MM.1S (cell line): ENCODE measurements around the gene ANTKMT.

Source experiments
- DNase-seq: peaks from one replicate; pipeline ENCODE4 v3.0.0-alpha.2; 2015
- H2AFZ ChIP-seq: fragments of 300-600 bp; sonication (generic); 2 replicates; pipeline ENCODE4 v1.6.0; 2016; ENCODE audit warnings: antibody characterized with exemption, low read length
- H3F3A ChIP-seq: fragments of 300-600 bp; sonication (generic); 2 replicates; pipeline ENCODE4 v1.6.1; 2016; ENCODE audit warnings: mild to moderate bottlenecking, antibody characterized with exemption, low read length, moderate library complexity, mixed read lengths; ENCODE audit not compliant: insufficient read depth
- H3K27ac ChIP-seq: fragments of 300-600 bp; sonication (generic); 2 replicates; pipeline ENCODE4 v1.5.1; 2016; ENCODE audit warnings: mild to moderate bottlenecking, low read length
- H3K27me3 ChIP-seq: fragments of 300-600 bp; sonication (generic); replicated peaks from 2 replicates; pipeline ENCODE4 v1.6.0; 2016; ENCODE audit warnings: low read length; ENCODE audit not compliant: insufficient read depth
- H3K36me3 ChIP-seq: fragments of 300-600 bp; sonication (generic); replicated peaks from 2 replicates; pipeline ENCODE4 v1.6.1; 2016; ENCODE audit warnings: mild to moderate bottlenecking, low read length, mixed read lengths; ENCODE audit not compliant: insufficient read depth
- H3K4me1 ChIP-seq: fragments of 300-600 bp; sonication (generic); 2 replicates; pipeline ENCODE4 v1.6.1; 2016; ENCODE audit warnings: low read length, mixed read lengths
- H3K4me2 ChIP-seq: fragments of 300-600 bp; sonication (generic); 2 replicates; pipeline ENCODE4 v1.6.0; 2016; ENCODE audit warnings: low read depth, low read length
- H3K4me3 ChIP-seq: fragments of 300-600 bp; sonication (generic); 2 replicates; pipeline ENCODE4 v1.5.1; 2016; ENCODE audit warnings: low read length, mixed read lengths
- H3K79me2 ChIP-seq: fragments of 300-600 bp; sonication (generic); 2 replicates; pipeline ENCODE4 v1.6.1; 2016; ENCODE audit warnings: mixed run types, low read length, mixed read lengths
- H3K9ac ChIP-seq: fragments of 300-600 bp; sonication (generic); 2 replicates; pipeline ENCODE4 v1.6.1; 2016; ENCODE audit warnings: low read length, mixed read lengths
- H3K9me2 ChIP-seq: fragments of 300-600 bp; sonication (generic); replicated peaks from 2 replicates; pipeline ENCODE4 v1.6.1; 2016; ENCODE audit warnings: mild to moderate bottlenecking, low read length, mixed read lengths; ENCODE audit not compliant: insufficient read depth
- H3K9me3 ChIP-seq: fragments of 300-600 bp; sonication (generic); replicated peaks from 2 replicates; pipeline ENCODE4 v1.6.1; 2016; ENCODE audit warnings: mild to moderate bottlenecking, low read length, mixed read lengths; ENCODE audit not compliant: insufficient read depth
- H4K20me1 ChIP-seq: fragments of 300-600 bp; sonication (generic); 2 replicates; pipeline ENCODE4 v1.6.1; 2016; ENCODE audit warnings: mild to moderate bottlenecking, low read length, moderate library complexity, mixed read lengths; ENCODE audit not compliant: insufficient read depth
- CTCF ChIP-seq: fragments of 300-600 bp; sonication (generic); IDR thresholded peaks from 2 replicates; pipeline ENCODE4 v1.5.1; 2016; ENCODE audit warnings: antibody characterized with exemption, low read length, mixed read lengths
- EZH2 ChIP-seq: fragments of 300-600 bp; sonication (generic); optimal IDR thresholded peaks from 2 replicates; pipeline ENCODE3; 2017; ENCODE audit warnings: low read depth, mild to moderate bottlenecking, antibody characterized with exemption, low read length, mixed read lengths
- EZH2phosphoT487 ChIP-seq: fragments of 300-600 bp; sonication (generic); IDR thresholded peaks from 2 replicates; pipeline ENCODE4 v1.6.1; 2018; ENCODE audit warnings: antibody characterized with exemption, low read length

The ANTKMT gene

DNA sequence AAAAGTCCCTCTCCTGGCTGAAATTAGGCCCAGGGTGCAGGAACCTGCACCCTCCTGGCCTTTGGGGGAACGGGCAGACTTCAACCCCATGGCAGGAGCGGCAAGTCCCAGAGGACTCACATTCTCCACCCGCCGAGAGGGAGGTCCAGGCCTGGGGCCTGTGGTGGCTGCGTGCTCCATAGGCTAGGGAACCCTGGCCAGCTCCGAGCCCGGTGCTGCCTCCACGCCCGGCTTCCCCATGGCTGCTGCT, 5.2 kb downstream of the ANTKMT start:
- H3K27ac ChIP-seq, result no peak overlapping the region
- peak overlapping the region; percentile 58 for H3K4me3 ChIP-seq
- H3K9me3 ChIP-seq, result no peaks in the 10 kb centered on the region
- DNase-seq, result no peak
- H2AFZ ChIP-seq, result peak overlapping the region; percentile 61; the same call in 1 of the 2 replicates
- no peaks in the 10 kb centered on the region for H4K20me1 ChIP-seq
- TF ChIP-seq EZH2phosphoT487 (no peak), EZH2 (no peak), CTCF (no peak)
- H3K9ac ChIP-seq, result peak overlapping the region; percentile 20; the same call in 1 of the 2 replicates
- H3K4me2 ChIP-seq, result peak overlapping the region; percentile 96
- H3K4me1 ChIP-seq, result peaks cover 5% of the 10 kb centered on the region
- no peaks in the 10 kb centered on the region for H3K9me2 ChIP-seq
- H3K36me3 ChIP-seq, result no peaks in the 10 kb centered on the region
- no peaks in the 10 kb centered on the region for H3K27me3 ChIP-seq
- H3K79me2 ChIP-seq, result peaks cover 9% of the 10 kb centered on the region; the same call in 1 of the 2 replicates
- H3F3A ChIP-seq, result peaks cover 13% of the 10 kb centered on the region; the same call in 1 of the 2 replicates

GRCh38 chr16:726438-727290, 5.7 kb downstream of the ANTKMT start, which contains the start of the genes CCDC78 and HAGHL:
Gene CCDC78, minus strand, starts transcription at chr16:726443. Its CDS starts 76 bp downstream, at chr16:726367.
Gene HAGHL, plus strand, starts transcription at chr16:727106. Its CDS starts 404 bp downstream, at chr16:727510.
- H3K4me1 ChIP-seq, result peaks cover 3% of the 10 kb centered on the region
- no peaks in the 10 kb centered on the region for H4K20me1 ChIP-seq
- no peaks in the 10 kb centered on the region for H3K9me3 ChIP-seq
- H3F3A ChIP-seq, result peaks cover 13% of the 10 kb centered on the region; the same call in 1 of the 2 replicates
- no peaks in the 10 kb centered on the region for H3K27me3 ChIP-seq
- H3K27ac ChIP-seq, result peak within 1 kb of the TSS; percentile 43; the same call in 1 of the 2 replicates
- peak within 1 kb of the TSS; percentile 96 for H3K4me3 ChIP-seq
- DNase-seq, result peak; percentile 74
- peaks cover 6% of the 10 kb centered on the region; the same call in 1 of the 2 replicates for H3K79me2 ChIP-seq
- H2AFZ ChIP-seq, result peak within 1 kb of the TSS; percentile 80
- TF ChIP-seq CTCF, result no peak
- no peak for TF ChIP-seq EZH2
- TF ChIP-seq EZH2phosphoT487, result no peak
- peak within 1 kb of the TSS; percentile 85 for H3K9ac ChIP-seq
- H3K4me2 ChIP-seq, result peak within 1 kb of the TSS; percentile 100
- H3K36me3 ChIP-seq, result no peaks in the 10 kb centered on the region
- H3K9me2 ChIP-seq, result no peaks in the 10 kb centered on the region

DNA sequence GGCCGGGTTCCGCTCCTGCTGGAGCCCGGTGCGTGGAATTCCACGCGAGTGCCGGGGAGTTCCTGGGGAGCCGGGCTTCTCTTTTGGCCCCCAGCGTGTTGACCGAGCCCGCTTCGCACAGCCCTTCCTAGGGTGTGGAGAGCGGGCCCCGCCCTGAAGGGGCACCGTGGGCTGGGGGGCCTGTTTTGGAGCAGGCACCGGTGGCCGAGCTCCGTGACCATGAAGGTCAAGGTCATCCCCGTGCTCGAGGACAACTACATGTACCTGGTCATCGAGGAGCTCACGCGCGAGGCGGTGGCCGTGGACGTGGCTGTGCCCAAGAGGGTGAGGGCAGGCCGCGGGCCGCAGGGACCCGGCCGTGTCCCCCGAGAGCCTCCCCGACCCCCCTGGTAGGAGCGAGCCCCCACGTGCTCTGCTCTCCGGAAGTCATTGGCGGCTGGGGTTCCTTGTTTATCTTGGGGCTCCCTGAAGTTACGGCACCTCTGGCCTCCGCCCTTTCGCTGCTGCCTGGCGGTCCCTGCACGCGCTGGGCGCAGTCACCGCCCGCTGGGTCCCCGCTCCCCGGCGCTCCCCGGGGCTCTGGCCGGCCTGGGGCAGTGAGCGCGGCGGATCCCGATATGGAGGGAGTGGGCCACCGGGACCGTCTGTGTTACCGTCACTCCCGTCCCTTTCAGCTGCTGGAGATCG, 6.5 kb downstream of the ANTKMT start:
- Histone ChIP-seq H3K36me3 (no peaks in the 10 kb centered on the region), H2AFZ (peak overlapping the region; percentile 80), H3K4me3 (peak overlapping the region; percentile 96), H3K9me3 (no peaks in the 10 kb centered on the region), H3F3A (peaks cover 13% of the 10 kb centered on the region; the same call in 1 of the 2 replicates), H4K20me1 (no peaks in the 10 kb centered on the region), H3K79me2 (no peaks in the 10 kb centered on the region), H3K9ac (peak overlapping the region; percentile 85), H3K9me2 (no peaks in the 10 kb centered on the region), H3K27ac (peak overlapping the region; percentile 43; the same call in 1 of the 2 replicates), H3K27me3 (no peaks in the 10 kb centered on the region), H3K4me2 (peak overlapping the region; percentile 100), H3K4me1 (no peaks in the 10 kb centered on the region; the same call in 1 of the 2 replicates)
- DNase-seq, result peak; percentile 47
- TF ChIP-seq EZH2 (no peak), CTCF (no peak), EZH2phosphoT487 (no peak)
